K562 (cell line): ENCODE results near the gene FOXK2. TPM values are rescaled to one million over a fixed set of nuclear protein-coding genes. Genes with fewer than 3 reads are reported as not detected.

ENCODE experiments used
- BHLHE40 ChIP-seq: IDR thresholded peaks from 2 replicates; pipeline ENCODE4 v1.6.1; 2011; ENCODE audit warnings: low read length, improper control_type of control experiment
- CAMTA2 ChIP-seq: fragments of 250-450 bp; sonication (Bioruptor Pico); conservative IDR thresholded peaks from 2 replicates; pipeline ENCODE4 v1.5.1; 2022
- CUX1 ChIP-seq: fragments of 200-800 bp; sonication (Bioruptor generic); IDR thresholded peaks from 2 replicates; pipeline ENCODE4 v1.6.1; 2016; ENCODE audit warnings: missing genetic modification characterization, missing compliant biosample characterization
- DPF2 ChIP-seq: fragments of 450-650 bp; IDR thresholded peaks from 2 replicates; pipeline ENCODE4 v1.6.1; 2016
- E2F1 ChIP-seq: sonication (generic); formaldehyde crosslinking; IDR thresholded peaks from 2 replicates; pipeline ENCODE4 v1.8.1; 2023; ENCODE audit warnings: mild to moderate bottlenecking, missing genetic modification reagents, moderate library complexity
- MEF2A ChIP-seq: IDR thresholded peaks from 2 replicates; pipeline ENCODE4 v1.6.1; 2011; ENCODE audit warnings: low read depth, mild to moderate bottlenecking, low read length, moderate library complexity; ENCODE audit not compliant: control insufficient read depth
- RFX5 ChIP-seq: IDR thresholded peaks from 2 replicates; pipeline ENCODE4 v1.6.1; 2011; ENCODE audit warnings: low read depth, mild to moderate bottlenecking, improper control_type of control experiment, low read length
- TFE3 ChIP-seq: fragments of 450-650 bp; formaldehyde crosslinking; IDR thresholded peaks from 2 replicates; pipeline ENCODE4 v1.4.0; 2020; ENCODE audit warnings: mild to moderate bottlenecking, mixed read lengths
- ZNF407 ChIP-seq: fragments of 450-650 bp; IDR thresholded peaks from 2 replicates; pipeline ENCODE4 v1.6.1; 2016; ENCODE audit warnings: low read depth
- polyA plus RNA-seq, 8 experiments: library from polyadenylated mRNA; depleted of rRNA in 4 of 8; stranded (reverse) in 5 of 8; unstranded in 3 of 8; fragments of >200 nt; fragmentation: Nextera tagmentation in 2 of 8; fragmentation: Illumina TruSeq in 1 of 8; extraction: Ambion mirVana in 2 of 8; extraction: Trizol in 1 of 8; gene quantifications; 2 replicates each; pipeline versions ENCODE4 v1.2.1 to v1.2.3, GENCODE V29; 2011 to 2014; ENCODE audit warnings: inconsistent platforms in 1 of 8, missing spikeins in 1 of 8
- total RNA-seq, 7 experiments: library from RNA; depleted of rRNA in 6 of 7; stranded (reverse); fragments of >200 nt in 6 of 7; fragmentation: Illumina TruSeq in 2 of 7; extraction: Trizol in 2 of 7; gene quantifications; 2 replicates each; pipeline versions ENCODE4 v1.2.1 to v1.2.3, GENCODE V29; 2011 to 2021; ENCODE audit warnings: low replicate concordance in 1 of 7

Gene FOXK2
- total and polyA plus RNA-seq, 9 of the 15 experiments (the other 6 are each of a cell fraction or from before 2014, with no cell fraction given): 3.0 to 86.0 (median 44.1) TPM

GRCh38 chr17:82519971-82520903 lies 705 bp downstream of the FOXK2 start (continued):
- TF ChIP-seq ZNF407: no peak
- TF ChIP-seq BHLHE40: 0 out of 2 replicates have a peak, but pooled peaks have one; percentile 14
- no peak for TF ChIP-seq CUX1 (CRISPR knock-in tag)
- no peak for TF ChIP-seq RFX5
- TF ChIP-seq E2F1 (CRISPR knock-in tag): no peak
- TF ChIP-seq TFE3 (CRISPR knock-in tag): no peak
- TF ChIP-seq MEF2A: no peak
- no peak for TF ChIP-seq CAMTA2
- no peak for TF ChIP-seq DPF2
